OCI-LY7 (cell line): ENCODE data around the gene OR51G1.

Source experiments
- CTCF ChIP-seq: fragments of 200-600 bp; sonication (generic); conservative IDR thresholded peaks from 2 replicates; pipeline ENCODE4 v1.5.1; 2014; ENCODE audit warnings: mild to moderate bottlenecking, antibody characterized with exemption, low read length, moderate library complexity, mixed read lengths
- EZH2phosphoT487 ChIP-seq: fragments of 200-600 bp; sonication (generic); IDR thresholded peaks from 2 replicates; pipeline ENCODE4 v1.6.1; 2018; ENCODE audit warnings: low read depth, borderline replicate concordance, mild to moderate bottlenecking, mixed run types, antibody characterized with exemption, low read length, moderate library complexity, mixed read lengths

GRCh38 chr11:4881860-4882500, 42.2 kb downstream of the OR51G1 start, which contains the start of gene OR51T1:
- TF ChIP-seq CTCF (no peak), EZH2phosphoT487 (no peak)
